NCI-H1436 treated with DMSO at 0.1 percent for 48 hours (cell line): ENCODE data around the gene PALM.

ENCODE experiments used
- DNase-seq: peaks from one replicate; lab custom pipeline; 2025; lab: John Stamatoyannopoulos, UW

PALM gene

DNA sequence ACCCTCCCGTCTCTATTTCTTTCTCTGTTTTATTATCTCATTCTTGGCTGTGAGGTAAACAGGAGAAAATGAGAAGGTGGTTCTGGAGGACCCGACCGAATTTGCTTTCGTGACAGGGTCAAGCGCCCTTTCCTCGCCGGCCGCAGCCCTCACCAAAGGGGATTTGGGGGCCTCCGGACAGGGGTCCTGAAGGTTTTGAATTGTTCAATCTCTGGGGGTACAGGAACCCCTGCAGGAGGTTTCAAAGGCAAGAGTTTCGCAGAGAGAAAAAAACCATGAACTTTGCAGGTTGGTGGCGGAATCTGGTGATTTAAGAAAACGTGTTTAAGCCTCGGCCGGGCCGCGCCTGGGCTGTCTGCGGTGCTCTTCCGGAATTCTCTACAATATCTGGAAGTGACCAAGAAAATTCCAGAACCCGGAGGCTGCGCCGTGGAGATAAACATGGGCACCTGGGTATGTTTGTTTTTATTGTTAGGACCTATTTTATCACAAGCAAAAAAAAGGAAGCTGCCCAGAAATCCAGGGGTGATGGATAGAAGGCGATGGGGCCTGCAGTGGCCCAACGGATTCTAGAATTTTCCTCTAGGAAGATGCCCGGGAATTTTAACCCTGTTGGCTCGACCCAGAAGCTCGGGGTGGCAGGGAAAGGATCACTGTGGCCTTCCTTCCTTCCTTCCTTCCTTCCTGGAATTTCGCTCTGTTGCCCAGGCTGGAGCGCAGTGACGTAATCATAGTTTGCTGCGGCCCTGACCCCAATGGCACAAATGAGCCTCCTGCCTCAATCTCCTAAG is 74.3 kb downstream of the PALM start:
- DNase-seq = no peak

DNA sequence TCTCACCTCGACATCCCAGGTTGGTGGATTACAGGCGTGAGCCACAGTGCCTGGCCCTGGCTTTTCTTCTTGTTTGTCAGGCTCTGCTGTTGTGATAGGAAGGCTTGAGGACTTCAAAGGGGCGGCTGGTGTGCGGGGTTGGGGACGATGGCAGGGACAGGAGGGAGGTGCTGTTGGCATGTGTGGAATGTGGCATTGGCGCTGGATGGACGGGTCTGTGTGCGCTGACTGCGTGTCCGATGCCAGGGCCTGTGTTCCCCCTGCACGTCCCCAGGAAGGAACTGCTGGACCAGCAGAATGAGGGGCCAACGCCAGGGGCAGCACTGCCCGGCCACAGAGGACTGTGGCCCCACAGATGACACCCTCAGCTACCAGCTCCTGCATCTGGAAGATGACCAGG is 75.8 kb downstream of the PALM start:
- no peak for DNase-seq

- no peak for DNase-seq
These were observed 78.8 kb downstream of the PALM start for GRCh38 chr19:787536-787935.

- DNase-seq = no peak
These were observed 79.9 kb downstream of the PALM start for GRCh38 chr19:788686-788982.

DNA sequence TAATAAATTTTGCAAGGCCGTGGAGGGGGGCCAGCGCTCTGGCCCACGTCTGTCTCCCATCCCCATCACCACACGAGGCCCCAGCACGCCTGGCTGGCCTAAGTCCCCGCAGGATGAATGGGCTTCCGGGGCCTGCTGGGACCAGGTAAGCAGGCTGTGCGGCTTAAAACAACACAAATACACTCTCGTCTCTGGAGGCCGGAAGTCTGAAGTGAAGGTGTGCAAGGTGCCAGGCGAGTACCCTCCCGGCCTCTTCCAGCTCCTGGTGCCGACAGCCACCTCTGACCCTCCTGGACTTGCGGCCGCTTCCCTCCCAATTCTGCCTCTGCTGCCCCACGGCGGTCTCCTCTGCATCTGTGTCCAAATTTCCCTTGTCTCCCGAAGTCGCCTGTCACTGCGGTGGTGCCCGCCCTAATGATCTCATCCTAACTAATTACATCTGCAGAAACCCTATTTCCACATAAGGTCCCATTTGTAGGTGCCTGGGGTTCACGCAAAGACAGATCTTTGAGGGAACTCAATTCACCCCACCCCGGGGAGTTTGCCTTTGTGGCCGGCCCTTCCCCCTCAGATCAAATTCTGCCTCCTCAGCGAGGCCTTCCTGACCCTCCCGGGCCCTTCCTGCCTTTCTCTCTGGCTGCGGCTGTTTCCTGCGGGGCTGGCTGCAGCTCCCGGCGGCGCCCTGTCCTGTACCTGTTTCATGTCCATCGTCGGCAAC is 80.4 kb downstream of the PALM start:
- DNase-seq = no peak

GRCh38 chr19:789701-790060 is 80.9 kb downstream of the PALM start:
- DNase-seq = no peak

- DNase-seq = no peak
These were observed 82.4 kb downstream of the PALM start for GRCh38 chr19:791007-791566.

DNA sequence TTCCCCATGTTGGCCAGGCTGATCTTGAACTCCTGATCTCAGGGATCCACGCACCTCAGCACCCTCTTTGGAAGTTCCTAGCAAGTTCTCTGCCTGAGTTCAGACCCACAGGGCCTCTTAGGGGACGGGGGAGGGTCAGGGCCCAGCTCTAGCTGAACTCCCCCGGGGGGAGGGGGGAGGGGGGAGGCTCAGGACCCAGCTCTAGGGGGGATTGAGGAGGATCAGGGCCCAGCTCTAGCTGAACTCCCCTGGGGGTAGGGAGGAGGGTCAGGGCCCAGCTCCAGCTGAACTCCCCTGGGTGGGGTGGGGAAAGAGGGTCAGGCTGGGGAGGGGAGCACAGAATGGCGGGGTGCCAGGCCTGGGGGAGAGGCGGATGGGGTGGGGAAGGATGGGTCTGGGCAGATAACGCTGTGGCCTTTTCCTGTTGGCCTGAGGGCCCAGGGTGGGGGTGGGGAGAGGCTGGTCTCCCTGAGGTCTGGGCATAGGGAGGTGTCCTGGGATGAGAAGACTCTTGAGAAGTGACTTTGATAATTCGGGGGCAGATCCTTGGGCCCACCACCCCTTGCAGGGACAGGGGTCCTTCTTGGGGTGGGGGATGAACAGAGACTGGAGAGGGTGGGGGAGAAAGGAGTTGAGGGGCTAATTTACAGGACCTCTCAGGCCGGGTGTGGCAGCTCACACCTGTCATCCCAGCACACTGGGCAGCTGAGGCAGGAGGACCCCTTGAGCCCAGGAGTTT is 83.0 kb downstream of the PALM start:
- DNase-seq = no peak

GRCh38 chr19:792306-792885 is 83.7 kb downstream of the PALM start:
- DNase-seq = no peak

- no peak for DNase-seq
These were observed 85.1 kb downstream of the PALM start for GRCh38 chr19:793806-794205.

- no peak for DNase-seq
These were observed 86.4 kb downstream of the PALM start for GRCh38 chr19:795073-795611.

DNA sequence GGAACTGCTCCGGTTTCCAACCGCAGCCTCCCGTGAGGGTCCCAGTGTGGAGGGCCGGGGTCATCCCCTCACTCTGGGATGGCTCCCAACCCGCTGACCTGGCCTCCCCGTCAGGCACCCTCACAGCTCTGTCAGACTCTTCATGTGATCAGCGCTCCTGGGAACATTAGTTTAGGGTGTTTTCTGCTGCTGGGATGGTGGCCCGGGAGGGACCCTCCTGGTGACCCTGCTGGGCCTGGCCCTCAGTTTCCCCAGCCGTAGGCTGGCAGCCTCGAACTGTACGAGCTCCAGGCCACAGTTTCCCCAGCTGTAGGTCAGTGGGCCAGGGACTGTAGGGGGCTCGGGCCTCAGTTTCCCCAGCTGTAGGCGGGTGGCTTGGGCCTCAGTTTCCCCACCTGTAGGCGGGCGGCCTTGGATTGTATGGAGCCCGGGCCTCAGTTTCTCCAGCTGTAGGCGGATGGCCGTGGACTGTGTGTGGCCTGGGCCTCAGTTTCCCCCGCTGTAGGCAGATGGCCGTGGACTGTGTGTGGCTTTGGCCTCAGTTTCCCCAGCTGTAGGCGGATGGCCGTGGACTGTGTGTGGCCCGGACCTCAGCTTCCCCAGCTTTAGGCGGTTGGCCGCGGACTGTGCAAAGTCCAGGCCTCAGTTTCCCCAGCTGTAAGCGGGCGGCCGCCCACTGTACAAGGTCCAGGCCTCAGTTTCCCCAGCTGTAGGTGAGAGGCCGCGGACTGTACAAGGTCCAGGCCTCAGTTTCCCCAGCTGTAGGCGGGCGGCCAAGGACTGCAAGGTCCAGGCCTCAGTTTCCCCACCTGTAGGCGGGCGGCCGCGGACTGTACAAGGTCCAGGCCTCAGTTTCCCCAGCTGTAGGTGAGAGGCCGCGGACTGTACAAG is 87.2 kb downstream of the PALM start:
- DNase-seq = no peak

GRCh38 chr19:796692-797527 is 88.2 kb downstream of the PALM start, which contains the start of gene PTBP1:
Gene PTBP1 (plus strand): TSS chr19:797452. CDS start chr19:797498, 46 bp downstream.
- peak; percentile 99 for DNase-seq
